Neural cell (in vitro differentiated cells): Measurements from ENCODE around the gene UPK3B. TPM values are rescaled to one million over a fixed set of nuclear protein-coding genes. Genes with fewer than 3 reads are reported as not detected.
"Not testable (repeated sequence)": the region's sequence is repeated elsewhere in the genome, so short reads cannot be mapped to it uniquely, and the experiment has no call there.

Experiments
- H2AFZ ChIP-seq: fragments of 200-600, 300-800 bp; sonication (generic), shearing (Covaris generic); 2 replicates; pipeline ENCODE4 v1.6.0; 2014; ENCODE audit warnings: low read depth, mild to moderate bottlenecking, antibody characterized with exemption, low read length, moderate library complexity
- H3F3A ChIP-seq: fragments of 200-600 bp; shearing (Covaris generic); 2 replicates; pipeline ENCODE4 v1.6.1; 2016; ENCODE audit warnings: mild to moderate bottlenecking, moderate library complexity, mixed read lengths, antibody characterized with exemption, low read length; ENCODE audit not compliant: insufficient read depth, poor library complexity, severe bottlenecking
- H3K27ac ChIP-seq: fragments of 200-600, 300-800 bp; sonication (generic), shearing (Covaris generic); 2 replicates; pipeline ENCODE4 v1.5.1; 2014; ENCODE audit warnings: mild to moderate bottlenecking, low read length, moderate library complexity
- H3K27me3 ChIP-seq: fragments of 300-800, 200-600 bp; sonication (generic), shearing (Covaris generic); 2 replicates; pipeline ENCODE4 v1.6.0; 2014; ENCODE audit warnings: mild to moderate bottlenecking, low read depth, low read length, moderate library complexity; ENCODE audit not compliant: insufficient read depth
- H3K36me3 ChIP-seq: fragments of 300-800, 200-600 bp; sonication (generic), shearing (Covaris generic); 2 replicates; pipeline ENCODE4 v1.5.1; 2014; ENCODE audit warnings: mild to moderate bottlenecking, antibody characterized with exemption, low read length, moderate library complexity; ENCODE audit not compliant: insufficient read depth
- H3K4me2 ChIP-seq: fragments of 300-800, 200-600 bp; sonication (generic), shearing (Covaris generic); 2 replicates; pipeline ENCODE4 v1.6.0; 2014; ENCODE audit warnings: mild to moderate bottlenecking, low read length
- H3K4me3 ChIP-seq: fragments of 300-800, 200-600 bp; sonication (generic), shearing (Covaris generic); 2 replicates; pipeline ENCODE4 v1.5.1; 2014; ENCODE audit warnings: mild to moderate bottlenecking, low read length, moderate library complexity
- H3K79me2 ChIP-seq: fragments of 200-600 bp; shearing (Covaris generic); replicated peaks from 2 replicates; pipeline ENCODE4 v1.6.0; 2014; ENCODE audit warnings: mild to moderate bottlenecking, low read length, moderate library complexity; ENCODE audit not compliant: insufficient read depth
- H3K9ac ChIP-seq: fragments of 300-800, 200-600 bp; sonication (generic), shearing (Covaris generic); 2 replicates; pipeline ENCODE4 v1.6.1; 2016; ENCODE audit warnings: mild to moderate bottlenecking, low read length, mixed read lengths
- H3K9me2 ChIP-seq: fragments of 200-600 bp; shearing (Covaris generic); 2 replicates; pipeline ENCODE4 v1.6.1; 2016; ENCODE audit warnings: mild to moderate bottlenecking, low read length, mixed read lengths; ENCODE audit not compliant: insufficient read depth
- H3K9me3 ChIP-seq: fragments of 200-600, 300-800 bp; sonication (generic), shearing (Covaris generic); 2 replicates; pipeline ENCODE4 v1.6.1; 2016; ENCODE audit warnings: mild to moderate bottlenecking, mixed run types, low read length, moderate library complexity, mixed read lengths
- H4K20me1 ChIP-seq: fragments of 200-600 bp; shearing (Covaris generic); 2 replicates; pipeline ENCODE4 v1.6.1; 2016; ENCODE audit warnings: mild to moderate bottlenecking, mixed run types; ENCODE audit not compliant: insufficient read depth
- CTCF ChIP-seq: fragments of 450-650 bp; IDR thresholded peaks from 2 replicates; pipeline ENCODE4 v1.5.1; 2014; ENCODE audit warnings: antibody characterized with exemption, mild to moderate bottlenecking, moderate library complexity; ENCODE audit not compliant: poor library complexity, severe bottlenecking
- EP300 ChIP-seq: fragments of 450-650 bp; conservative IDR thresholded peaks from 2 replicates; pipeline ENCODE4 v1.6.1; 2014; ENCODE audit warnings: antibody characterized with exemption, mild to moderate bottlenecking, moderate library complexity; ENCODE audit not compliant: poor library complexity, severe bottlenecking
- EZH2 ChIP-seq: fragments of 200-600, 300-800 bp; shearing (Covaris generic), sonication (generic); IDR thresholded peaks from 2 replicates; pipeline ENCODE4 v1.6.1; 2014; ENCODE audit warnings: antibody characterized with exemption, low read length, borderline replicate concordance, mild to moderate bottlenecking; ENCODE audit not compliant: insufficient read depth, poor library complexity, severe bottlenecking
- MXI1 ChIP-seq: fragments of 450-650 bp; conservative IDR thresholded peaks from 2 replicates; pipeline ENCODE4 v1.6.1; 2014; ENCODE audit warnings: antibody characterized with exemption, mild to moderate bottlenecking; ENCODE audit not compliant: poor library complexity, severe bottlenecking
- POLR2AphosphoS5 ChIP-seq: IDR thresholded peaks from 2 replicates; pipeline ENCODE4 v1.6.1; 2012
- RAD21 ChIP-seq: fragments of 450-650 bp; conservative IDR thresholded peaks from 2 replicates; pipeline ENCODE4 v1.6.1; 2014; ENCODE audit warnings: antibody characterized with exemption, mild to moderate bottlenecking, moderate library complexity
- SMC3 ChIP-seq: fragments of 450-650 bp; conservative IDR thresholded peaks from 2 replicates; pipeline ENCODE4 v1.6.1; 2014; ENCODE audit warnings: antibody characterized with exemption, mild to moderate bottlenecking, moderate library complexity; ENCODE audit not compliant: poor library complexity
- TAF1 ChIP-seq: IDR thresholded peaks from 2 replicates; pipeline ENCODE4 v1.6.1; 2012; ENCODE audit warnings: low read depth
- polyA plus RNA-seq: library from polyadenylated mRNA; depleted of rRNA; stranded (reverse); fragments of >200 nt; gene quantifications from 2 replicates; pipeline ENCODE4 v1.2.3, GENCODE V29; 2014
- TF ChIP-seq, protein P1 (sequence below): IDR thresholded peaks from 2 replicates; pipeline ENCODE4 v1.6.1; 2012; ENCODE audit warnings: borderline replicate concordance

UPK3B gene
- polyA plus RNA-seq, 1 donor from 2014 or later: 0.88 TPM

- not testable (repeated sequence) for H3K4me2 ChIP-seq
Measured at GRCh38 chr7:76504351-76505167, 5.8 kb upstream of the UPK3B start.

DNA sequence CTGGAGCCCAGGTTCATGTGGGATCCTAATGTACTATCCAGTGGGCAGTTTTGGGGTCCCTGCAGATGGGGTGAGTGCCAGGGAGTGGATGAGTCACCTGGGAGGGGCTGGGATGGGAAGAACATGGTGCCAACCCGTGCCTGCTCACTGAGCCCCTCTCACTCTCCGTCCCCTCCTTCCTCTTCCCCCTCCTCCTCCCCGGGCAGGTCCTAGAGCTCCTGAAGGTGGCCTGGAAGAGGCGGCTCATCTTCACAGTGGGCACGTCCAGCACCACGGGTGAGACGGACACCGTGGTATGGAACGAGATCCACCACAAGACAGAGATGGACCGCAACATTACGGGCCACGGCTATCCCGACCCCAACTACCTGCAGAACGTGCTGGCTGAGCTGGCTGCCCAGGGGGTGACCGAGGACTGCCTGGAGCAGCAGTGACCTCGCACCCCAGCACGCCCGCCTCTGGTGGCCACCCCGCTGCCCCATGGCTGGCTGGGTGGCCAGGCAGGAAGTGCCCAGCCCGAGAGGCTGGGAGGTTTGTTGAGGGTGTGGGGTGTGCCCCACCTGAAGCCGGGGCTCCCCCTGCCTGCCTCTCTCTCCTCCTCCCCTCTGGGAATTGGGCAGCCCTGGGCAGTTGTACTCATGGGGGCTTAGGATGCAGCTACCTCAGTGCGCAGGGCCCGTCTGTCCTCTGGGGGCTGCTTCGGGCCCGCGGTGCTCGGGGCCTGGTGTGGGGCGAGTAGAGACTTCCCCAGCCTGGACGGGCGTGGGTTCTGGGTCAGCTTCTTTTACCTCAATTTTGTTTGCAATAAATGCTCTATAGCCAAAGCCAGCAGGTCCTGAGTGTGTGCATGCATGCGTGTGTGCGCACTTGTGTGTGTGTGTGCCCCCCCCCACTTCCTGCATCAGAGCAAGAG is 4.9 kb upstream of the UPK3B start:
- Histone ChIP-seq H3K27ac (no peak overlapping the region), H3K9me2 (no peaks in the 10 kb centered on the region), H2AFZ (no peak overlapping the region), H3F3A (no peaks in the 10 kb centered on the region), H3K4me2 (no peak overlapping the region), H3K9ac (no peak overlapping the region), H3K4me3 (no peak overlapping the region), H3K36me3 (no peaks in the 10 kb centered on the region), H3K9me3 (no peaks in the 10 kb centered on the region), H3K79me2 (no peaks in the 10 kb centered on the region), H4K20me1 (no peaks in the 10 kb centered on the region), H3K27me3 (no peaks in the 10 kb centered on the region)
- no peak for TF ChIP-seq MXI1
- no peak for TF ChIP-seq RAD21
- TF ChIP-seq POLR2AphosphoS5: no peak
- TF ChIP-seq SMC3: no peak
- no peak for TF ChIP-seq EP300
- TF ChIP-seq EZH2: no peak
- TF ChIP-seq, protein P1, sequence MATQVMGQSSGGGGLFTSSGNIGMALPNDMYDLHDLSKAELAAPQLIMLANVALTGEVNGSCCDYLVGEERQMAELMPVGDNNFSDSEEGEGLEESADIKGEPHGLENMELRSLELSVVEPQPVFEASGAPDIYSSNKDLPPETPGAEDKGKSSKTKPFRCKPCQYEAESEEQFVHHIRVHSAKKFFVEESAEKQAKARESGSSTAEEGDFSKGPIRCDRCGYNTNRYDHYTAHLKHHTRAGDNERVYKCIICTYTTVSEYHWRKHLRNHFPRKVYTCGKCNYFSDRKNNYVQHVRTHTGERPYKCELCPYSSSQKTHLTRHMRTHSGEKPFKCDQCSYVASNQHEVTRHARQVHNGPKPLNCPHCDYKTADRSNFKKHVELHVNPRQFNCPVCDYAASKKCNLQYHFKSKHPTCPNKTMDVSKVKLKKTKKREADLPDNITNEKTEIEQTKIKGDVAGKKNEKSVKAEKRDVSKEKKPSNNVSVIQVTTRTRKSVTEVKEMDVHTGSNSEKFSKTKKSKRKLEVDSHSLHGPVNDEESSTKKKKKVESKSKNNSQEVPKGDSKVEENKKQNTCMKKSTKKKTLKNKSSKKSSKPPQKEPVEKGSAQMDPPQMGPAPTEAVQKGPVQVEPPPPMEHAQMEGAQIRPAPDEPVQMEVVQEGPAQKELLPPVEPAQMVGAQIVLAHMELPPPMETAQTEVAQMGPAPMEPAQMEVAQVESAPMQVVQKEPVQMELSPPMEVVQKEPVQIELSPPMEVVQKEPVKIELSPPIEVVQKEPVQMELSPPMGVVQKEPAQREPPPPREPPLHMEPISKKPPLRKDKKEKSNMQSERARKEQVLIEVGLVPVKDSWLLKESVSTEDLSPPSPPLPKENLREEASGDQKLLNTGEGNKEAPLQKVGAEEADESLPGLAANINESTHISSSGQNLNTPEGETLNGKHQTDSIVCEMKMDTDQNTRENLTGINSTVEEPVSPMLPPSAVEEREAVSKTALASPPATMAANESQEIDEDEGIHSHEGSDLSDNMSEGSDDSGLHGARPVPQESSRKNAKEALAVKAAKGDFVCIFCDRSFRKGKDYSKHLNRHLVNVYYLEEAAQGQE: no peak
- TF ChIP-seq CTCF: no peak
- no peak for TF ChIP-seq TAF1

More at GRCh38 chr7:76504351-76505167, 5.8 kb upstream of the UPK3B start:
- not testable (repeated sequence) for H3K9ac ChIP-seq, H3K4me3 ChIP-seq, H4K20me1 ChIP-seq, H3K27me3 ChIP-seq, H3K79me2 ChIP-seq, H3K9me3 ChIP-seq, H3K9me2 ChIP-seq, H2AFZ ChIP-seq, H3K27ac ChIP-seq, H3K36me3 ChIP-seq, H3F3A ChIP-seq
